ENCODE measurements around the gene SDK1. TPM values are rescaled to one million over a fixed set of nuclear protein-coding genes. Genes with fewer than 3 reads are reported as not detected.

SDK1 gene
- total RNA-seq, 2 donors from 2014 or later: 1.3 to 2.6 TPM

GRCh38 chr7:3520206-3520605, 219.2 kb downstream of the SDK1 start:
- Histone ChIP-seq H3K4me1 (no peaks in the 10 kb centered on the region), H3K4me3 (no peak overlapping the region), H3K36me3 (no peaks in the 10 kb centered on the region), H3K27ac (no peak overlapping the region), H3K27me3 (no peaks in the 10 kb centered on the region), H3K9me3 (no peaks in the 10 kb centered on the region), H3K9ac (ENCODE audit: low read depth in 2 of 2, low read length in 2 of 2) (no peak overlapping the region)
- intact Hi-C loops (cut with DNase I): no loop called here
- no peak for TF ChIP-seq CTCF (IDR thresholded peaks at IDR 0.05)
- no peak for DNase-seq

- Histone ChIP-seq H3K4me3 (no peak overlapping the region), H3K9ac (ENCODE audit: low read depth in 2 of 2, low read length in 2 of 2) (no peak overlapping the region), H3K4me1 (no peaks in the 10 kb centered on the region), H3K27ac (no peak overlapping the region), H3K36me3 (no peaks in the 10 kb centered on the region), H3K27me3 (no peaks in the 10 kb centered on the region), H3K9me3 (no peaks in the 10 kb centered on the region)
- DNase-seq: no peak
- intact Hi-C loops (cut with DNase I): no loop called here
- no peak for TF ChIP-seq CTCF (IDR thresholded peaks at IDR 0.05)
Measured at GRCh38 chr7:3527496-3528124, 226.6 kb downstream of the SDK1 start.

GRCh38 chr7:3533040-3533439, 232.0 kb downstream of the SDK1 start:
- no peak overlapping the region for H3K4me3 ChIP-seq
- no peak overlapping the region for H3K27ac ChIP-seq
- no peaks in the 10 kb centered on the region for H3K36me3 ChIP-seq
- H3K4me1 ChIP-seq: no peaks in the 10 kb centered on the region
- no peaks in the 10 kb centered on the region for H3K27me3 ChIP-seq
- no peak for TF ChIP-seq CTCF (IDR thresholded peaks at IDR 0.05)
- no peak overlapping the region for H3K9ac ChIP-seq (ENCODE audit: low read depth in 2 of 2, low read length in 2 of 2)
- DNase-seq: no peak
- intact Hi-C loops (cut with DNase I): no loop called here
- no peaks in the 10 kb centered on the region for H3K9me3 ChIP-seq

GRCh38 chr7:3537210-3537875, 236.3 kb downstream of the SDK1 start:
- Histone ChIP-seq H3K9me3 (no peaks in the 10 kb centered on the region), H3K36me3 (no peaks in the 10 kb centered on the region), H3K27ac (no peak overlapping the region), H3K9ac (ENCODE audit: low read depth in 2 of 2, low read length in 2 of 2) (no peak overlapping the region), H3K4me1 (no peaks in the 10 kb centered on the region), H3K4me3 (no peak overlapping the region), H3K27me3 (no peaks in the 10 kb centered on the region)
- TF ChIP-seq CTCF (IDR thresholded peaks at IDR 0.05): no peak
- no peak for DNase-seq
- intact Hi-C loops (cut with DNase I): no loop called here

- H3K4me1 ChIP-seq: no peaks in the 10 kb centered on the region
- no peak overlapping the region for H3K9ac ChIP-seq (ENCODE audit: low read depth in 2 of 2, low read length in 2 of 2)
- intact Hi-C loops (cut with DNase I): no loop called here
- no peaks in the 10 kb centered on the region for H3K9me3 ChIP-seq
- H3K4me3 ChIP-seq: no peak overlapping the region
- DNase-seq: no peak
- no peaks in the 10 kb centered on the region for H3K27me3 ChIP-seq
- H3K27ac ChIP-seq: no peak overlapping the region
- H3K36me3 ChIP-seq: no peaks in the 10 kb centered on the region
- TF ChIP-seq CTCF (IDR thresholded peaks at IDR 0.05): no peak
Measured at GRCh38 chr7:3538041-3538440, 237.0 kb downstream of the SDK1 start.

All from colonic mucosa (tissue), 4 donors.